ENCODE measurements around the gene GRWD1.
"Not testable (repeated sequence)": the region's sequence is repeated elsewhere in the genome, so short reads cannot be mapped to it uniquely, and the experiment has no call there.

GRWD1 gene

GRCh38 chr19:48480558-48481500 is 35.0 kb downstream of the GRWD1 start:
- DNase-seq: peak; percentile 61

GRCh38 chr19:48481846-48482639 is 36.3 kb downstream of the GRWD1 start:
- DNase-seq: no peak

GRCh38 chr19:48483301-48483700 is 37.5 kb downstream of the GRWD1 start:
- DNase-seq: no peak

- DNase-seq: no peak
These were observed 38.6 kb downstream of the GRWD1 start for GRCh38 chr19:48484247-48484893.

- no peak for DNase-seq
These were observed 39.3 kb downstream of the GRWD1 start for GRCh38 chr19:48484931-48485612.

- DNase-seq: not testable (repeated sequence)
These were observed 40.9 kb downstream of the GRWD1 start for GRCh38 chr19:48486706-48487105.

- no peak for DNase-seq
These were observed 41.8 kb downstream of the GRWD1 start for GRCh38 chr19:48487544-48487943.

GRCh38 chr19:48487948-48488347 is 42.2 kb downstream of the GRWD1 start:
- DNase-seq: no peak

- not testable (repeated sequence) for DNase-seq
These were observed 42.7 kb downstream of the GRWD1 start for GRCh38 chr19:48488478-48488877.

GRCh38 chr19:48489608-48490216 is 43.9 kb downstream of the GRWD1 start:
- DNase-seq: peak; percentile 84

GRCh38 chr19:48490981-48491792 is 45.4 kb downstream of the GRWD1 start:
- peak; percentile 37 for DNase-seq

- DNase-seq: no peak
These were observed 46.0 kb downstream of the GRWD1 start for GRCh38 chr19:48491793-48492123.

GRCh38 chr19:48492925-48493717 is 47.3 kb downstream of the GRWD1 start:
- peak; percentile 82 for DNase-seq

- DNase-seq: no peak
These were observed 48.1 kb downstream of the GRWD1 start for GRCh38 chr19:48493718-48494401.

- no peak for DNase-seq
These were observed 49.6 kb downstream of the GRWD1 start for GRCh38 chr19:48495396-48495795.

GRCh38 chr19:48496959-48497727 is 51.4 kb downstream of the GRWD1 start:
- DNase-seq: no peak

- DNase-seq: no peak
These were observed 52.2 kb downstream of the GRWD1 start for GRCh38 chr19:48497728-48498594.

Measured in activated CD4-positive, alpha-beta T cell treated with anti-CD3 and anti-CD28 coated beads, Interleukin-2, amount 50 U/mL, for 16 hours (primary cell).